Smooth muscle cell (in vitro differentiated cells): Measurements from ENCODE around the gene SH3D21. TPM values are rescaled to one million over a fixed set of nuclear protein-coding genes. Genes with fewer than 3 reads are reported as not detected.

Source experiments
- DNase-seq: peaks from one replicate; lab custom pipeline; 2025; ENCODE audit not compliant: unreplicated experiment; lab: John Stamatoyannopoulos, UW
- H2AFZ ChIP-seq: fragments of 200-600 bp; sonication (generic); 2 replicates; pipeline ENCODE4 v1.6.0; 2016; ENCODE audit warnings: antibody characterized with exemption, low read depth, mild to moderate bottlenecking
- H3F3A ChIP-seq: fragments of 200-600 bp; sonication (generic); 2 replicates; pipeline ENCODE4 v1.6.0; 2017; ENCODE audit warnings: antibody characterized with exemption, low read depth
- H3K27ac ChIP-seq: fragments of 200-600 bp; sonication (generic); 2 replicates; pipeline ENCODE4 v1.5.1; 2016; ENCODE audit warnings: low read depth, mild to moderate bottlenecking
- H3K27me3 ChIP-seq: fragments of 200-600 bp; sonication (generic); 2 replicates; pipeline ENCODE4 v1.6.1; 2016; ENCODE audit warnings: low read depth, mild to moderate bottlenecking
- H3K36me3 ChIP-seq: fragments of 200-600 bp; sonication (generic); 2 replicates; pipeline ENCODE4 v1.5.1; 2016; ENCODE audit warnings: low read depth
- H3K4me1 ChIP-seq: fragments of 200-600 bp; sonication (generic); 2 replicates; pipeline ENCODE4 v1.5.1; 2016; ENCODE audit warnings: low read depth
- H3K4me2 ChIP-seq: fragments of 200-600 bp; sonication (generic); 2 replicates; pipeline ENCODE4 v1.6.0; 2016; ENCODE audit warnings: mild to moderate bottlenecking
- H3K4me3 ChIP-seq: fragments of 200-600 bp; sonication (generic); 2 replicates; pipeline ENCODE4 v1.5.1; 2016; ENCODE audit warnings: mild to moderate bottlenecking
- H3K79me2 ChIP-seq: fragments of 200-600 bp; sonication (generic); 2 replicates; pipeline ENCODE4 v1.6.0; 2016; ENCODE audit warnings: low read depth, mild to moderate bottlenecking
- H3K9ac ChIP-seq: fragments of 200-600 bp; sonication (generic); 2 replicates; pipeline ENCODE4 v1.6.0; 2016; ENCODE audit warnings: low read depth
- H3K9me3 ChIP-seq: fragments of 200-600 bp; sonication (generic); replicated peaks from 2 replicates; pipeline ENCODE4 v1.5.1; 2016; ENCODE audit warnings: low read depth
- H4K20me1 ChIP-seq: fragments of 200-600 bp; sonication (generic); 2 replicates; pipeline ENCODE4 v1.6.0; 2016; ENCODE audit warnings: low read depth
- WGBS: methylation state at CpG from one replicate; pipeline ENCODE4 v1.1.7; 2016; ENCODE audit warnings: low lambda C conversion rate; 5-methylcytosine and 5-hydroxymethylcytosine counted together
- polyA plus RNA-seq: library from polyadenylated mRNA; unstranded; fragments of >200 nt; fragmentation: Nextera tagmentation; extraction: Ambion mirVana; gene quantifications from 2 replicates; pipeline ENCODE4 v1.2.1, GENCODE V29; 2016
- total RNA-seq: library from RNA; depleted of rRNA; stranded (reverse); fragments of >200 nt; gene quantifications from 2 replicates; pipeline ENCODE4 v1.2.3, GENCODE V29; 2014
- TF ChIP-seq, protein P1 (sequence below): fragments of 200-600 bp; sonication (generic); IDR thresholded peaks from 2 replicates; pipeline ENCODE4 v1.5.1; 2017; ENCODE audit warnings: borderline replicate concordance, mild to moderate bottlenecking, antibody characterized with exemption; ENCODE audit not compliant: insufficient read depth, poor library complexity, severe bottlenecking

SH3D21 gene
- total and polyA plus RNA-seq, 2 experiments from 2014 or later = 6.9 to 12.0 TPM

GRCh38 chr1:36304521-36304920 is 1.6 kb upstream of the SH3D21 start:
- Histone ChIP-seq H3F3A (peaks cover 35% of the 10 kb centered on the region), H3K27ac (peak overlapping the region; percentile 87), H3K27me3 (no peaks in the 10 kb centered on the region), H4K20me1 (peaks cover 34% of the 10 kb centered on the region), H3K79me2 (peaks cover 15% of the 10 kb centered on the region), H2AFZ (no peak overlapping the region), H3K4me1 (peaks cover 10% of the 10 kb centered on the region), H3K4me2 (no peak overlapping the region), H3K4me3 (no peak overlapping the region), H3K9ac (no peak overlapping the region), H3K36me3 (peaks cover 11% of the 10 kb centered on the region), H3K9me3 (no peaks in the 10 kb centered on the region)
- DNase-seq = no peak
- TF ChIP-seq, protein P1, sequence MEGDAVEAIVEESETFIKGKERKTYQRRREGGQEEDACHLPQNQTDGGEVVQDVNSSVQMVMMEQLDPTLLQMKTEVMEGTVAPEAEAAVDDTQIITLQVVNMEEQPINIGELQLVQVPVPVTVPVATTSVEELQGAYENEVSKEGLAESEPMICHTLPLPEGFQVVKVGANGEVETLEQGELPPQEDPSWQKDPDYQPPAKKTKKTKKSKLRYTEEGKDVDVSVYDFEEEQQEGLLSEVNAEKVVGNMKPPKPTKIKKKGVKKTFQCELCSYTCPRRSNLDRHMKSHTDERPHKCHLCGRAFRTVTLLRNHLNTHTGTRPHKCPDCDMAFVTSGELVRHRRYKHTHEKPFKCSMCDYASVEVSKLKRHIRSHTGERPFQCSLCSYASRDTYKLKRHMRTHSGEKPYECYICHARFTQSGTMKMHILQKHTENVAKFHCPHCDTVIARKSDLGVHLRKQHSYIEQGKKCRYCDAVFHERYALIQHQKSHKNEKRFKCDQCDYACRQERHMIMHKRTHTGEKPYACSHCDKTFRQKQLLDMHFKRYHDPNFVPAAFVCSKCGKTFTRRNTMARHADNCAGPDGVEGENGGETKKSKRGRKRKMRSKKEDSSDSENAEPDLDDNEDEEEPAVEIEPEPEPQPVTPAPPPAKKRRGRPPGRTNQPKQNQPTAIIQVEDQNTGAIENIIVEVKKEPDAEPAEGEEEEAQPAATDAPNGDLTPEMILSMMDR = no peak
- WGBS = 87% methylated on average over 7 of the region's 7 CpGs

GRCh38 chr1:36304970-36305914 is 926 bp upstream of the SH3D21 start:
- Histone ChIP-seq H3K9me3 (no peaks in the 10 kb centered on the region), H4K20me1 (peaks cover 31% of the 10 kb centered on the region), H3K4me2 (peak overlapping the region; percentile 98), H3K36me3 (peaks cover 11% of the 10 kb centered on the region), H3K27ac (peak overlapping the region; percentile 87), H3K27me3 (no peaks in the 10 kb centered on the region), H2AFZ (no peak overlapping the region), H3K9ac (peak overlapping the region; percentile 64), H3K79me2 (peaks cover 15% of the 10 kb centered on the region), H3K4me1 (peaks cover 10% of the 10 kb centered on the region), H3F3A (peaks cover 32% of the 10 kb centered on the region), H3K4me3 (peak overlapping the region; percentile 84)
- WGBS = 78% methylated on average over 9 of the region's 10 CpGs
- TF ChIP-seq, protein P1 = no peak
- DNase-seq = no peak

DNA sequence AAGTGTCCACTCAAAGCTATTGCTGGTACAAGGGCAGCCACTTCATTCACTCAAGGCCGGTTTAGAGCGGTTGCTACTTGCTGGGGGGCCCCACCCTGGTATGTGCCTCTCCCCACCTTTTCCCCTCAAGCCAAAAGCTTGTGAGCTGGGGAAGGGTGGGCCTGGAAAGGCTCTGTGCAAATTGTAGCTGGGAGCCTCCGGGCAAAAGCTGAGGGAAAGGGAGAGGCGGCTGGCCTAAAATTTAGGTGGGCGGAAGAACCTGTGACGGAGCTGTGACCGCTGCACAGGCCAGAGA is 306 bp upstream of the SH3D21 start:
- Histone ChIP-seq H2AFZ (no peak overlapping the region), H3K4me2 (peak overlapping the region; percentile 98)

More for the DNA sequence above, 306 bp upstream of the SH3D21 start:
- 23% methylated on average over 7 of the region's 7 CpGs for WGBS
- no peak for DNase-seq
- peaks cover 25% of the 10 kb centered on the region for H4K20me1 ChIP-seq
- H3F3A ChIP-seq = peaks cover 26% of the 10 kb centered on the region
- H3K27me3 ChIP-seq = no peaks in the 10 kb centered on the region
- TF ChIP-seq, protein P1 = no peak
- peaks cover 15% of the 10 kb centered on the region for H3K79me2 ChIP-seq
- no peaks in the 10 kb centered on the region for H3K9me3 ChIP-seq
- peaks cover 10% of the 10 kb centered on the region for H3K4me1 ChIP-seq
- peak overlapping the region; percentile 84 for H3K4me3 ChIP-seq
- peaks cover 11% of the 10 kb centered on the region for H3K36me3 ChIP-seq
- peak overlapping the region; percentile 87 for H3K27ac ChIP-seq
- peak overlapping the region; percentile 64 for H3K9ac ChIP-seq
